ENCODE results near the gene YRDC.
A peak's percentile ranks its signal among the peaks of the same experiment; 100 is the strongest.

Gene YRDC

GRCh38 chr1:37794372-37795339 is 13.4 kb downstream of the YRDC start:
- Histone ChIP-seq H3K27ac (ENCODE audit: low read length) (peak overlapping the region; percentile 23; the same call in 1 of the 2 replicates), H3K9ac (ENCODE audit: low read length) (peak overlapping the region; percentile 75), H3K9me3 (ENCODE audit: insufficient read depth, low read length) (no peaks in the 10 kb centered on the region), H3K4me2 (ENCODE audit: low read length) (peak overlapping the region; percentile 96), H3K4me1 (ENCODE audit: low read length) (peaks cover 22% of the 10 kb centered on the region), H3K36me3 (replicated peaks; ENCODE audit: low read depth, low read length) (peaks cover 8% of the 10 kb centered on the region), H3K79me2 (ENCODE audit: low read length) (peaks cover 17% of the 10 kb centered on the region), H3K4me3 (ENCODE audit: low read length) (peak overlapping the region; percentile 97), H4K20me1 (ENCODE audit: insufficient read depth, low read length) (peaks cover 14% of the 10 kb centered on the region; the same call in 1 of the 2 replicates), H2AFZ (ENCODE audit: low read depth, low read length) (no peak overlapping the region), H3K27me3 (ENCODE audit: low read depth, low read length) (no peaks in the 10 kb centered on the region)
- TF ChIP-seq EZH2phosphoT487 (IDR thresholded peaks at IDR 0.05; ENCODE audit: low read depth) (no peak), CTCF (IDR thresholded peaks at IDR 0.05; ENCODE audit: low read depth, low read length) (no peak)

- H3K9ac ChIP-seq (ENCODE audit: low read length): peak within 1 kb of the TSS; percentile 75
Observed at GRCh38 chr1:37793773-37794371, 14.1 kb downstream of the YRDC start, which contains the start of gene MANEAL. Gene MANEAL, plus strand, starts transcription at chr1:37793847. Its CDS starts 336 bp downstream, at chr1:37794183.

DNA sequence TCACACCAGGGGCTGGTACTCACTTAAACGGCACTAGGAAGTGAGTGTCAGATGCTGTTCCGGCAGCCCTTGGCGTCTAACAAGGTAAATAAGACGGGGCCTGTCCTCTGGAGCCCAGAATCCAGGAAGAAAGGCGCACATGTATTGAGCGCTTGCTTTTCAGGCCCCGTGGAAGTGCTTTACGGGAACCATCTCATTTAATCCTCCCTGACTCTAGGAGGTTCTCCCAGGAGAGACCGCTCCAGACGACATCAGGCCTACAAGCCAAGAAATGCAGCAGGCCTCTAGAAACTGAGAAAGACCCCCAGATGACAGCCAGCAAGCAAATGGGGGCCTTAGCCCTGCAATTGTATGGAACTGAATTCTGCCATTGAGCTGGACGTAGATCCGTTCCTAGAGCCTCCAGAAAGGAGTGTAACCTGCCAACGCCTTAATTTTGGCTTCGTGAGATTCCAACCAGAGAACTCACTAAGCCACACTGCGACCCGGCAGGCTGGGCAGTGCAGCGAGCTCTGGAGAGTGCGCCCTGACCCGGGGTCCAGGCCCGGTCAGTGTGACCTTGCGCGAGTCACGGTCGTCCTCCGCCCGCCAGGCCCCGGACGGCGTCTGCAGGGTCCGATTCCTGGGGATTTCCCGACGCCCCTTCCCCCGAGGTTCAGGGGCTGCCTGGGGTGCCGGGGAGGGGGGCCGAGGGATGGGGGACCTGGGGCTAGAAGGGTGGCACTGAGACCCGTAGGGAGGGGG is 14.9 kb downstream of the YRDC start:
- Histone ChIP-seq H3K4me3 (ENCODE audit: low read length) (peak overlapping the region; percentile 97), H3K27ac (ENCODE audit: low read length) (no peak overlapping the region)

More at GRCh38 chr1:37793773-37794371, 14.1 kb downstream of the YRDC start, which contains the start of gene MANEAL:
- peaks cover 14% of the 10 kb centered on the region; the same call in 1 of the 2 replicates for H4K20me1 ChIP-seq (ENCODE audit: insufficient read depth, low read length)
- peak within 1 kb of the TSS; percentile 23; the same call in 1 of the 2 replicates for H3K27ac ChIP-seq (ENCODE audit: low read length)
- H3K9me3 ChIP-seq (ENCODE audit: insufficient read depth, low read length): no peaks in the 10 kb centered on the region
- H3K27me3 ChIP-seq (ENCODE audit: low read depth, low read length): no peaks in the 10 kb centered on the region
- TF ChIP-seq CTCF (IDR thresholded peaks at IDR 0.05; ENCODE audit: low read depth, low read length): no peak
- no peak for TF ChIP-seq EZH2phosphoT487 (IDR thresholded peaks at IDR 0.05; ENCODE audit: low read depth)
- H2AFZ ChIP-seq (ENCODE audit: low read depth, low read length): no peak within 1 kb of the TSS; the same call in 1 of the 2 replicates
- H3K36me3 ChIP-seq (replicated peaks; ENCODE audit: low read depth, low read length): peaks cover 8% of the 10 kb centered on the region
- H3K79me2 ChIP-seq (ENCODE audit: low read length): peaks cover 17% of the 10 kb centered on the region
- peaks cover 22% of the 10 kb centered on the region for H3K4me1 ChIP-seq (ENCODE audit: low read length)
- H3K4me2 ChIP-seq (ENCODE audit: low read length): peak within 1 kb of the TSS; percentile 96
- peak within 1 kb of the TSS; percentile 97 for H3K4me3 ChIP-seq (ENCODE audit: low read length)

More for the DNA sequence above, 14.9 kb downstream of the YRDC start:
- Histone ChIP-seq H3K79me2 (ENCODE audit: low read length) (peaks cover 17% of the 10 kb centered on the region), H3K9ac (ENCODE audit: low read length) (peak overlapping the region; percentile 65), H3K36me3 (replicated peaks; ENCODE audit: low read depth, low read length) (peaks cover 6% of the 10 kb centered on the region), H3K4me2 (ENCODE audit: low read length) (peak overlapping the region; percentile 85), H2AFZ (ENCODE audit: low read depth, low read length) (no peak overlapping the region; the same call in 1 of the 2 replicates), H4K20me1 (ENCODE audit: insufficient read depth, low read length) (peaks cover 14% of the 10 kb centered on the region; the same call in 1 of the 2 replicates), H3K4me1 (ENCODE audit: low read length) (peaks cover 22% of the 10 kb centered on the region), H3K9me3 (ENCODE audit: insufficient read depth, low read length) (no peaks in the 10 kb centered on the region), H3K27me3 (ENCODE audit: low read depth, low read length) (no peaks in the 10 kb centered on the region)
- TF ChIP-seq EZH2phosphoT487 (IDR thresholded peaks at IDR 0.05; ENCODE audit: low read depth) (no peak), CTCF (IDR thresholded peaks at IDR 0.05; ENCODE audit: low read depth, low read length) (no peak)

Data from OCI-LY3 (cell line).